GM21423 (cell line): Measurements from ENCODE around the gene ERFE.
"Not testable (repeated sequence)": the region's sequence is repeated elsewhere in the genome, so short reads cannot be mapped to it uniquely, and the experiment has no call there.

Experiments
- ATAC-seq: cut with Tn5 transposase; IDR thresholded peaks from one replicate; pipeline ENCODE4 v1.9.1; 2021; ENCODE audit warnings: mild to moderate bottlenecking, moderate library complexity; ENCODE audit not compliant: unreplicated experiment

The ERFE gene, protein sequence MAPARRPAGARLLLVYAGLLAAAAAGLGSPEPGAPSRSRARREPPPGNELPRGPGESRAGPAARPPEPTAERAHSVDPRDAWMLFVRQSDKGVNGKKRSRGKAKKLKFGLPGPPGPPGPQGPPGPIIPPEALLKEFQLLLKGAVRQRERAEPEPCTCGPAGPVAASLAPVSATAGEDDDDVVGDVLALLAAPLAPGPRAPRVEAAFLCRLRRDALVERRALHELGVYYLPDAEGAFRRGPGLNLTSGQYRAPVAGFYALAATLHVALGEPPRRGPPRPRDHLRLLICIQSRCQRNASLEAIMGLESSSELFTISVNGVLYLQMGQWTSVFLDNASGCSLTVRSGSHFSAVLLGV

DNA sequence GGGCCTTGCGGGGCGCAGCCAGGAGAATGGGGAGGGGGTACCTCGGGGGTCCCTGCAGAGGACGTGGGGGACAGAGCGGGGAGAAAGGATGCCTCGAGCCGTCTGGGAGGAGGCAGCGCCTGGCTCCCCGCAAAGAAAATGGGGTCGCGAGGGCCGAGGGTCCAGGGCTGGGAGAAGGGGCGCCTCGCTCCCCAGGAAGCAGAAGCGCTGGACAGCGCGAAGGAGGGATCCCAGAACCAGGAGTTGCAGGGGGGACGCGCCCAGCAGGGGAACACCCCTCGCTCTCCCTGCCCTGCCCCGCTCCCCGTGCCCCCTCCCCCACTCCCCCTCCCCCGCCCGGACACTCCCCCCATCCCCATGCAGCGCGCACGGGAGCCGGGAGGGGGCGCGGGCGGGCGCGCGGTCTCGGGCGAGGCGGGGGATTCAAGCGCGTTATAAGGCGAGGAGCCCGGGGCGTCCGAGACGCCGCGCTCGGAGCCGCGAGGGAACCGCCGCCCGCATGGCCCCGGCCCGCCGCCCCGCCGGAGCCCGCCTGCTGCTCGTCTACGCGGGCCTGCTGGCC, at the start of gene ERFE:
Gene ERFE, plus strand, starts transcription at position 462 of the 562 bp plus-strand sequence. Its CDS starts 38 bp downstream, at position 500.
- peak; percentile 50 for ATAC-seq

DNA sequence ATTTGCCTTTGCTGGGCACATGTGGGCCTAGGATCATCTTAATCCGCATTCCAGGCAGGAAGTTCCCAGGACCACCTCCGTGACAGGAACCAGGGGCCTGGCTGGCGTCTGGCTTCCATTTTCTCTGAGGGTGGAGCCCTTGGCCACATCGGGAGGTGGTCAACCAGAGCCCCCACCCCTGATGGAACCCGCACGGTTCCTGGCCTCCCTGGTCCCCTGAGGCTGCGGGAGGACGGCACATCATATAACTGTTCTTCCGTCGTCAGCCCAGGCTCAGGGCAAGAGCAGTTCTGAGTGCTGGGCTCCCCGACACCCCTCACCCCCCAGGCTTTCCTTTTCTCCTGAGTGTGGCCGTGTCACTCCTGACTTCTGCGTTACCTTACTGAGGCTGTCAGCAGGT, 45.2 kb upstream of the ERFE start:
- ATAC-seq, result no peak

DNA sequence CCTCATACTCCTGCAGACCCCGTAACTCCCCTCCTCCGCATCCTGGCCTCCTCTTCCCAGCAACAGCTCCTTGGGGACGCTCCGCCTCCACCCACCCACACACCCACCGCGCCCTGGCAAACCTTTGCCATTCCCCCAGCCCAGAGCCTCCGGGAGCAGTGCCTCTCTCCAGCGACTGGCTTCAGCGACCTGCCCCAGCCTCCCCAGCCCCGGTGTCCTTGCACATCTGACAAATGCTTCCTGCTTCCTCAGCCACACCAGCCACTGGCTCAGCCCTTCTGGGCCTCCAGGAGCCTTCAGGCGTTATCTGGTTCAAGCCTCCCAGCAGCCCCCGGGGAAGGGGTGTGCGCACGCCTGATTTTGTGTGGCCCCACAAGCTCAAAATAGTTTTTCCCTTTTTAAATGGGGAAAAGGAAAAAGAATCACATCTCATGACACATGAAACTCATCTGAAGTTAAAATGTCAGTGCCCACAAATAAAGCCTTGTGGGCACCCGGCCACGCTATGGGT, 44.4 kb upstream of the ERFE start:
- no peak for ATAC-seq

DNA sequence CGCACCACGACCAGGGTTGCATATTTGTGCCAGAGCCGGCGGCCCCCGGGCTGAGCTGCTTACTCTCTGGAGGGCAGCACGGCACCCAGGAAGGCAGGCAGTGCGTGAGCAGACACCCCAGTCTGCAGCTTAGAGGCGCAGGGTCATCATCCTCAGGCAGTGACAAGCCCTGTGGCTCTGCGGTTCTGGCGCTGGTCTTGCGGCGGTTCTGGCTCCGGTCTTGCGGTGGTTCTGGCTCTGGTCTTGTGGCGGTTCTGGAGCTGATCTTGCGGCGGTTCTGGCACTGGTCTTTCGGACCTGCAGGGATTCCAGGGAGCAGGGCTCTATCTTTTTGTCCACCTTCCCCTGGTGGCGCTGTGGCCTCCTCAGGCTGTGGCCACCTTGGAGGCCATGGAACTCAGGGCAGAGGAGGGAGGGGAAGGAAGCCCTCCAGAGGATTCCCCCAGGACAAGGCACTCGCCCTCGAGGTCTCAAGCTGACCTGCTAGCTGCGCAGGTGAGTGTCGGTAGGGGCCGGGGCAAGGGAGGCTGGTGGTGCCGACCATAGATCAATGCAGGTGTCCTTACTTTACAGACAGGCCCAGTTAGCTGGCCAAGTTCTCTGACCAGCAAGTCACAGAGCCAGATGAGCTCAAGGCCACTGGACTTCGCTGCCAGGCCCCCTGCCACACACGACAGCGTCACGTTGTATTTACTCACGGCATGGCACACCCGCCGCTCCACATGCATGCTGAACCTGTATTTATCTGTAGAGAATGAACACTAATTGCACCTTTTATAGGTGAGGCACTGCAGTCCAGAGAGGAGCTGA, 43.7 kb upstream of the ERFE start:
- ATAC-seq, result no peak

DNA sequence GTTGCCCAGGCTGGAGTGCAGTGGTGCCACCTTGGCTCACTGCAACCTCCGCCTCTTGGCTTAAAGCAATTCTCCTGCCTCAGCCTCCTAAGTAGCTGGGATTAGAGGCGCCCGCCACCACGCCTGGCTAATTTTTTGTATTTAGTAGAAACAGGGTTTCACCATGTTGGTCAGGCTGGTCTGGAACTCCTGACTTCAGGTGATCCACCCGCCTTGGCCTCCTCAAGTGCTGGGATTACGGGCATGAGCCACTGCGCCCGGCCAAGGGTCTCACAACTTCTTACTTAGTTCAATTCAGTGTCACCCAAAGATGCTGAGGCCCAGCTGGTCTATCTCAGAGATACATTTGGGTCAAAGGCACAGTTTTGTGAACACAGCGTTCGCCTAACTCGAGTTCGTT, 43.1 kb upstream of the ERFE start:
- not testable (repeated sequence) for ATAC-seq

DNA sequence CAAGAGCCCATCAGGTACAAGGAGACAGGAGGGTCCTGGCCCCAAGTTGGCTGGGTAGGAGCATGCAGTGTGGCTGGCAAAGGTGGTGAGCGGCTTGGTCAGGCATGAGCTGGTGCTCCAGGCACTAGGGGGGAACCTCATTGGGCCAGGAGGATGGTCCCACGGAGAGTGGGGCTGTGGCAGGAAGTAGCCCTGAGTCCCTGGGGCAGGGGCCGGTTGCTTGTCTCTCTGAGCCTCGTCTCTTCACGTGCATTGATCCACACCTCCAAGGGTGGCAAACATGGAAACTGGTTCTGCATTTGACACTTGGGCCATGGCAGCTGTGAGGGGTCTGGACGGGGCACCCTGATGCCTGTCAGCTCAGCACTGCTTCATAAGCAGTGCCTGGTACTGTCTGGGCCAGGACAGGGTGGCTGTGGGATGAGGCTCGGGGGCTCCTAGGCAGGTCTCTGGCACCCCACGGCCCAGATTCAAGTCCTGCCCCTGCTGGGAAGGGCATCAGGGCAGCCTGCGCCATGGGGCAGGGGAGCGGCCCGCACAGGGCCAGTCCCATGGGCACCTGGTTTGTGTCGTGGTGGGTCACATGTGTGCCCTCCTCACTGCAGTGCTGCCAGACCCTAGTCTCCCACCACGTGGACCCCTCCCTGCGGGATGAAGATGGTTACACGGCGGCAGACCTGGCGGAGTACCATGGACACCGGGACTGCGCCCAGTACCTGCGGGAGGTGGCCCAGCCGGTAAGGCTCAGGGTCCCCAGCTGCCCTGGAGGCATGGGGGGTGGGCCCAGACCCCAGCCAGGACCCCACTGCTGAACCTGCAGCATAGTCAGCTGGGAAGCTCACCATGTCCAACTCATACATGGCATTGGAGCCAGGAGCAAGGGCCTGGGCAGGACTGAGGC, 42.2 kb upstream of the ERFE start:
- ATAC-seq, result no peak

DNA sequence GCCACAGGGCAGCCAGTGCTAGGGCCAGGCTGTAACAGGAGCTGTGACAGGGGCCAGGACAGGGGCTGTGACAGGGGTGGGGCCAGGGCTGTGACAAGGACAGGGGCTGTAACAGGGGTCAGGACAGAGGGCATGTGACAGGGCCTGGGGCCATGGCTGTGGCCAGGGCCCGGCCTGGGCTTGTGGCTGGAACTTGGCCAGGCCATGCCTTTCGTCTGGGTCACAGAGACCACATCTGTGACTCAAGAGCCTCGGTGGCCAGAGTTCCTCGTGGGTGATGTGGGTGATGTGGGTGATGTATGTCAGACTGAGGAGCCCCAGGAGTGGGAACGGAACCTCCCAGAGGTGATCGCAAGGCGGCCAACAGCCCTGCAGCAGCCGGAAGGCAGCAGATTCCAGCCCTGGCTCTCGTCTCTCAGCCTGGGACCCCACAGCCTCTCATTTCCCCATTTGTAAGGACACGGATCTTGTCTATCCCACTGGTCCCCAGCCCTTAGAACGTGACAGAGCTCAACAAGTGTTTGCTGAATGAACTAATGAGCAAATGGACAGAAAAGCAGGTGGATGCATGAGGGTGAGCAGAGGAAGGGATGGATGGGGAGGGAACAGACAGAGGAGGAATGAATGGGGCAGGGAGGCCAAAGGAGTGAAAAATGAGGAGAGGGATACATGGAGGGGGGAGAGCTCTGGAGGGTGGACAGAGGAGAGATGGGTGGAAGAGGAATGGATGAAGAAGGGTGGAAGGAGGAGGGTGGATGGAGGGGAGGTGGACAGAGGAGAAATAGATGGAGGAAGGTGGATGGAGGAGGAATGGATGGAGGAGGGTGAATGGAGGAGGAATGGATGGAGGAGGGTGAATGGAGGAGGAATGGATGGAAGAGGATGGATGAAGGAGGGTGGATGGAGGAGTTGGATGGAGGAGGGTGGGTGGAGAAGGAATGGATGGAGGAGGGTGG, 41.3 kb upstream of the ERFE start:
- ATAC-seq, result no peak

DNA sequence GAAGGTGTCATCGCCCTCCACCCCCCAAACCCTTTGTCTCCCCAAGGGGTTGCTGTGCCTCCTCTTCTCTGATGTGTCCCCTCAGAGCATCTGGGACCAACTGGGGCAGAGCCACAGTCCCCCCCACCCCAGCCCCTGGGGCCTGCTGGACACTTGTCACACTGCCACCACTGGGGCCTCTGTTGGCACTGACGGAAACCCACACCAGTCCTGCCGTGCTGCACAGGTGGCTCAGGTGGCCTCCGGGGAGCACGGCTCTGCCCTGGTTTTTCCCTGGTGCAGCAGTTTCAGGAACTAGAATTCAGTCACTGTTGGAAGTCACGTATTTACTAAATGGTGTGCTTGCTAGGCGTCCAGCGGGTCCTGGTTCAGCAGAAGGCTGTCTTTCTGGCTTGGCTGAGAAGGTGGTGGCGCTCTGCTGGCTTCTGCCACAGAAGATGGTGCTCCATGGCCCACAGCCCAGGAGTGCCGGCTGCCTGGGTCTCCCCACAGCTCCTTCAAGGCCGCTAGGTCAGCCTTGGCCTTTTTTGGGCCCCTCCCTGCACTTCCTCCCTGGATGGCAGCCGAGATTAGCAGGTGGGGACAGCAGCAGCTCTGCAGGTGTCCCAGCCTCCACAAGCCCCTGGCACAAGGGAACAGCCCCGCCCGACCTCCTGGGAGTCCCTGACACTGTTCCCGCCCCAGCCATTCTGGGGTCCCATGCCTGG, 38.9 kb upstream of the ERFE start:
- no peak for ATAC-seq

DNA sequence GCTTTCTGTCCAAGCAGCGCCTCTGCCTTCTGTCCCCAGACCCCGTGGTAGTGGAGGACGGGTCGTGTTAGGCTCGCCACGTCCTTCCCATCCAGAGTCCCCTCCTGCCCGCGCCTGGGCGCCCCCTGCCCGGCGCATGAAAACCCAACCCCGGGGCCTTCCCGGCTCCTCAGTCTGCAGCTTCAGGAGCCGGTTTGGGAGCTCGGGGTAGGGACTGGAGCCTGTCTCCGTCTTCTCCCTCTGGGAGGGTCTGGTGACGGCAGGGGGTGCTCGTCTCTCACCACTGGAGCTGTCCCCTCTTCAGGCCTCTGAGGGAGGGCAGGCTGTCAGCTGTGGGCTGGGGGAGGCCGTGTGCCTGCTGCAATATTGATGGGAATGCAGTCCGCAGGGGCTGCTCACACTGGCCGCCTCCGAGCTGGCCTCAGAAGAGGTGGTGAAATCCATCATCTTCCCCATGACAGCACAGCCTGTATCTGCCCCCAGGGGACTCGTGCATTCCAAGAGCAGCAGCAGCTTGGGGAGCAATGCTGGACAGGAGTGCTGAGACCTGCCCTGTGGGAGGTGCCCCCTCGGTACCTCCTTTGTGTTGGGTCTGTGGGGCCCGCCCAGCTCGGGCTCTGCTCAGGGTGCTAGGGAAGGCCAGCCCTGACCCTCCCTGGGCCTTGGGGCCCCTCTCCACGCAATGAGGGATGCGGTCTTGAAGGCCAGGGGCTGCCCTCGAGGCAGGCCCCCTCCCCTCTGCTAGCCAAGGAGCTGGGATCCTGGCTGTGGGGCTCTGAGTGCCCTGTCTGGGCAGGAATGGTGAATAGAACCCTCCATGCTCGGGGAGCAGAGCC, 38.1 kb upstream of the ERFE start:
- no peak for ATAC-seq

DNA sequence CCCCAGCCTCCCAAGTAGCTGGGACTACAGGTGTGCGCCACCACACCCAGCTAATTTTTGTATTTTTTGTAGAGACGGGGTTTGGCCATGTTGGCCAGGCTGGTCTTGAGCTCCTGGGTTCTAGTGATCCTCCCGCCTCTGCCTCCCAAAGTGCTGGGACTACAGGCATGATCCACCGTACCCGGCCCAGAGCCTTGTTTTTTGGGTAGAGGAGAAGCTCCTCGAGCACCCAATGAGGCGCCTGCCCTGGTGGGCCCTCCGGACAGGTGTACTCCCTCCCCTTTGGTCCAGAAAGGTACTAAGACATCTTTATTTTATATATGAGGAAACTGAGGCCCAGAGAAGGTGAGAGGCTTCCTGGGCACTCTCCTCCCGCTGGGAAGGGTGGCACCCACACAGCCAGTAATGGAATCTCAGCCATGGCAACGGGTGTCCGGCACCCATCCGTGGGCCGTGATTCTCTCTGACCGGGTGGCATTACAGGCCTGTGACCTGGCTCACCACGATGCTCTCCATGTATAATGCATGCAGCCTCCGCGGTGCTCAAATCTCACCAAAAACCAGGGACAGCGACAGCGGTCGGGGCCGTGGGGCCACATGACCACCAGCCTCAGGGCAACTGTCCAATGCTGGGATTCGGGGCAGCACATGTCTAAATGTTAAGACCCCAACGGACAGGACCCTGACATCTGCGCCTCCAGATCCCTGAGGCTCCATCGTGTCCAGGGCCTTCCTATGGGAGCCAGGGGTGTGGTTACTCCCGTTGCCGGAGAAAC, 37.1 kb upstream of the ERFE start:
- ATAC-seq, result no peak

DNA sequence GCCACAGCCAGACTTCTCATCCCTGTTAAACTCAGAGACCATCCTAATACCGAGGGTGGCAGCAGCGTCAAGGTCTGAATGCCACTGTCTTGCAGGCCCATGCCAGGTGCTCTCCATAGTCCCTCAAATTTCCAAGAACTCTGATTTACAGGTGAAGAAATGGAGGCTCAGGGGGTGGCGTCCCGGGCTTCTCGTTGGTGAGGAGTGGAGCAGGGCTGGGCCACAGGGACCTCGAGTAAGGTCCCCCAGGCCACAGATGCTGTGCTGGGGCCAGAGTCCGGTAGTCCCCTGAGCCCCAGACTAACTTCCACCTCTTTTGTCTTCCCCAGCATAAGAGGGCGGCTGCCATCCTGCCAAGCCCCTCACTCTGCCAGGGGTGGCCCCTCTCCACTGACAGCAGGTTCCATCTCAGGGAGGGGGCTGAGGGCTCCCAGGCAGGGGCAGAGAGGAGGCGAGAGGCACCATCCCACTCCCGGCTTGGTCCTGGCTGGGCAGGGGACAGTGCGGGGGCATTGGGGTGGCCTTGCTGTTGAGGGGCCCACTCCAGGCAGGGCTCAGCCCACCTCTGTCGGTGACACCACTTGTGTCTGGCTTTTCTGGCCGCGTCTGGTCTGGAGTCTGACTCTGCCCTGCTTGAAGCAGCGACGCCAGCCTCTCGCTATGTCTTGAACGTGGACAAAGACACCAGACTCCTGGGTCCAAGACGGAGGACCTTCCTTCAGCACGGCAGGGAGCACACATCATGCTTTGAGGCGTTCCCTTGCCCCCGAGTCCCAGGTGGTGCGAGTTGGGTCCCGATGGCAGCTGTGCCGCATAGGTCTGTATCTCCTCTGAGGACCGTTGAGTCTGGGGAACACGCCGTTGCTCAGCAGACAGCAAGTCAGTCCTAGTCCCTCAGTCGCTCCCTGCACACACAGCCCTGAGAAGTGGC, 36.2 kb upstream of the ERFE start:
- ATAC-seq, result no peak

DNA sequence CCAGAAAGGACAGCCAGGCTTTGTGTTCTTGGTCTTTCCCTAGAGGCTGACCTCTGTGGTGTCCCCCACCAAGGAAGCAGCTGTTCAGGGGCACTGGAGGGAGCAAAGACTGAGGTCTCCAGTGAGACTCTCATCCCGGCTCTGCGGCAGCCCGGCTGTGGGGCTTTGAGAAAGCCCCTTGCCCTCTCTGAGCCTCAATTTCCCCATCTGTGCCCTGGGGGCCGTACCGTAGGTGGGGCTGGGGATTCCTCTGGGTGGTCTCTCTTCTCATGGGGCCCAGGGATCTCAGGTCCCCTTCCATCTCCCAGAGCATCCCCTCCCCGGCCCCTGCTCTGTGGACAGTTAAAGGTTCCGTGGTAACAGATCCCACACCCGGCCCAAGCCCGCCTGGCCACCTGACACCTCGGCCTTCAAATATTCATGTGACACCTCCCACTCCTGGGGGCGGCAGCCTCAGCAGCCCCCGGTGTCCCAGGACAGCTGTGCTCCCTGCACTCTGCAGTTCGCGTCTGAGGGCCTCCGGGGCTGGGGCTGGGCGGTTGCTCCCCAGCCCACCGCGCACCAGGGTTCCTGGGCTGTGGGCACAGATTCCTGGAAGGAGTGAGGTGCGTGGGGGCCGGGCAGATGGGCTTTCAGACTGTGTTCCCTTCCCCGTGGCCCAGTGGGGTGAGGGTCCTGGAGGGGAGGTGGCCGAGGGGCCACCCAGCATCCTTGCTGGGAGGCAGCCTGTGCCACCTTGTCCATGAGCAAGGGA, 35.4 kb upstream of the ERFE start:
- ATAC-seq, result no peak

DNA sequence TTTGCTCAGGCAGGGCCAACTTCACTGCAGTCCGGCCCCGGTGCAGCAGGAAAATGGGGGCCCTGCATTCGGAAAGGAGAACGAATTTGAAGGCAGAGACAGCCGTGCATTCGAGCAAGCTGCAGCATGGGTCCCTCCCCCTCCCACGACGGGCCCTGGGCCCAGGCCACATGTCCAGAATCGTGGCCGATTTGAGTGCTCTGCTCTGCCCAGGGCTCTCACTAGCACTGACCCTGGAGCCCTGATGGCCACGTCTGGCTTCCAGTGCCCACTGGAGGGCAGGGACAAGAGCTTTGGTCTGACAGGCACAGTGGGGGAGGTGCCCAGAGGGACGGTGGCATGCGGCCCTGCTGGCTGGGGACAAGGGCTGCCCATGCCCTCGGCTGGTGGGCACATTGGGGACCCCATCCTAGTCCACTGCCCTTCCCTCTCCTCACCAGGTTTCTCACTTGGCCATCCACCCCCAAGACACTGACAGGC, 34.7 kb upstream of the ERFE start:
- ATAC-seq, result no peak

DNA sequence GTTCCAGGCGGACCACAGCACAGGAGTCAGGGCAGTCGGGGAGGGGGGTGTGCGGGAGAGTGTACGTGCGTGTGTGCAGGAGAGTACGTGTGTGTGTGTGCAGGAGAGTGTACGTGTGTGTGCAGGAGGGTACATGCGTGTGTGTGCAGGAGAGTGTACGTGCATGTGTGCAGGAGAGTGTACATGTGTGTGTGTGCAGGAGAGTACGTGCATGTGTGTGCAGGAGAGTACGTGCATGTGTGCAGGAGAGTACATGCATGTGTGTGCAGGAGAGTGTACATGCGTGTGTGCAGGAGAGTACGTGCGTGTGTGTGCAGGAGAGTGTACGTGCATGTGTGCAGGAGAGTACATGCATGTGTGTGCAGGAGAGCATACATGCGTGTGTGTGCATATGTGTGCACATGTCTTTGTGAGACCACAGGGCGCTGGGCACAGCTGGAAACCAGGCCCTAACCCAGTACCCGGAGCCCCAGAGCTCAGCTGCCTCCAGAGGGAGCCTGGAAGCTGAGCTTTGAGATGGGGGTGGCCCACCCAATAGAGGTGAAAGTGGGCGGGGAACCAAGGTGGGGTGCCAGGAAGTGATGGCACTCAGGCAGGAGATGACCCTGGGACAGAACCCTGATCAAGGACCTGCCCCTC, 34.2 kb upstream of the ERFE start:
- no peak for ATAC-seq
